ENCODE results near the gene TMPRSS11B.
"Not testable (repeated sequence)": the region's sequence is repeated elsewhere in the genome, so short reads cannot be mapped to it uniquely, and the experiment has no call there.

The TMPRSS11B gene, protein sequence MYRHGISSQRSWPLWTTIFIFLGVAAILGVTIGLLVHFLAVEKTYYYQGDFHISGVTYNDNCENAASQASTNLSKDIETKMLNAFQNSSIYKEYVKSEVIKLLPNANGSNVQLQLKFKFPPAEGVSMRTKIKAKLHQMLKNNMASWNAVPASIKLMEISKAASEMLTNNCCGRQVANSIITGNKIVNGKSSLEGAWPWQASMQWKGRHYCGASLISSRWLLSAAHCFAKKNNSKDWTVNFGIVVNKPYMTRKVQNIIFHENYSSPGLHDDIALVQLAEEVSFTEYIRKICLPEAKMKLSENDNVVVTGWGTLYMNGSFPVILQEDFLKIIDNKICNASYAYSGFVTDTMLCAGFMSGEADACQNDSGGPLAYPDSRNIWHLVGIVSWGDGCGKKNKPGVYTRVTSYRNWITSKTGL

DNA sequence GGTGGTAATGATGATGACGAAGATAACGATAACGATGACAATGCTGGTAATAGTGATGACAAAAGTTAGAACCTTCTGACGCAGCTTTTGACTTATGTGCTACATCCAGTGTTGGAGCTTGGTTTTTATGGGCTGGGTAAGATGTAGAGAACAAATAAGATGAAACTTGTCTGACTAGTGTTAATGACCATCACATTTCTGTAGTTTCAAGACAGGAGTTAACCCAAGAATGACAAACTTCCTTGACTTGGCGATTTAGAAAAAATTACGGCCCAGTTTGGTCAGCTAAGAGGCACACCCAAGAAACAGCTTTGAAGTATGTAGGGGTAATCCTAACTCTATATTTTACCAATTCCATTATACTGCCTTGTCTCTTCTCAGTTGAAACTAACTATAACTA, at the start of gene TMPRSS11B:
TMPRSS11B (minus strand) TSS at position 101 of the 400 bp plus-strand sequence. CDS start 136 bp downstream, outside the sequence.
- no peak within 1 kb of the TSS for H3K4me3 ChIP-seq (ENCODE audit: low read depth, low read length)

DNA sequence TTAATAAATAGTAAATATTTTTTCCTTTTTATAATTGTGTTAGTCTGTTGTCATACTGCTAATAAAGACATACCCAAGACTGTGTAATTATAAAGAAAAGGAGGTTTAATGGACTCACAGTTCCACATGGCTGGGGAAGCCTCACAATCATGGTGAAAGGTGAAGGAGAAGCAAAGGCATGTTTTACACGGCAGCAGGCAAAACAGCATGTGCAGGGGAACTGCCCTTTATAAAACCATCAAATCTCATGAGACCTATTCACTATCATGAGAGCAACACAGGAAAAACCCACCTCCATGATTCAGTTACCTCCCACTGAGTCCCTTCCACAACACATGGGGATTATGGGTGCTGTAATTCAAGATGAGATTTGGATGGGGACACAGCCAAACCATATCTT, 45.8 kb upstream of the TMPRSS11B start:
- no peak overlapping the region for H3K4me3 ChIP-seq (ENCODE audit: low read depth, low read length)

DNA sequence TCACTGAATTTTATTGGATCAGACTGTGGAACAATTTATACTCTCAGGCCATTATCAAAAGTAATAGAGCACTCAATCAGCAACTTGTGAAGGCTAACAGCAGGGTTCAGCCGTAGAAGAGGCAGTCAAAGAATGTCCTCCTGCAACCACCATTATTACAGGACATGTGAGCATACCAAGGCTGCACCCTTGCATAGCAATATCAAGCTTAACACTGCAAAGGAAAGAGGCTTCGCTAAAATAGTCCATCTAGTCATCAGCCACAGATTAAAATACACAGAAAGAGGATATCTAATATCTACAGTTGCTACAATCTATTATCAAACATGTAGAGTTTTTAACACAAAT, 42.9 kb upstream of the TMPRSS11B start:
- no peak overlapping the region for H3K4me3 ChIP-seq (ENCODE audit: low read depth, low read length)

DNA sequence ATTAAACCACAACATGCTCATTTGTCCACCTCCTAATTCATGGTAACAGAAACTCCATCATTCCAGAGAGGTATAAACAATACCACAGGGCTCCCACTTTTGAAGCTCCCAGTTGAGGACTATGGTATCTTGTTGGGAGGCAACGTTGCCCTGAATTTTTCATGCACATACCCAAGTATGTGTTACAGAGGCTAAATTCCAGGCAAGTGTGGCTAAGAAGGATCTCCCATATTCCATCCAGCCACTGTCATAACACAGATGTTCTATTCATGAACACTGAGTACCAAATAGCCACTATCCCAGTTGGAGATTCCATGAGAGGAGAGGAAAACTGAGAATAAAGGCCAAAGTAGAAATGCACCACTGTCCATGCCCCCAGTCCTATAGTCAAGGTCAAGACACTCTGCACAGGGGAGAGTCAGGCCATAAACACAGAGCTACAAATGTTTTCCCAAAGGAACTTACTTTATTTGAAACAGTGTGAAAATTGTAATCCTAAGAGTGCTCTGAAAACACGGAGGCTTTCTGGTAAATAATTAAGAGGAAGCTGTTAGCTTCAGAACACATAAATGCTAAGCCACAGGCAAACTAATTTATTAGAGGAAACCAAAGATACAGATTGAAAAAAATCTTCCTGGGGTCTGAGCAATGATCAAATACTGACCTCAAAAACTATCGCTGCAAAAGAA, 42.4 kb upstream of the TMPRSS11B start:
- H3K4me3 ChIP-seq (ENCODE audit: low read depth, low read length), result no peak overlapping the region

DNA sequence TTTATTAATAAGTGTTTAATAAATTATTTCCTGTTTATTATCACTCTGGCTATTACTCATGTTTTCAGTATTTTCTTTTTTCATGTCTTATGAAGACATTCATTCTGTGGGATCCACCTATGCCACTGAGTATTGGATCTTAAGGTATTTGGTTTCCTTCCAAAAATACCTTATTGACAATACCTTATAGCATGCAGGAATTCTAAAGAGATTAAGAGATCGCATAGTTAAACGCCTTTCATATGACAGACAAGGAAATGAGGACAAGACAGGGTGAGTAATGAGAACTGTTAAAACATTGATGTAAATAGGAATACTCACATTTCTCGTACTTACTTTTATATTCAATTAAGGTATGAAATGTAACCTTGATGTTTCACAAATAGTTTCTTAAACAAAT, 38.2 kb upstream of the TMPRSS11B start:
- H3K4me3 ChIP-seq (ENCODE audit: low read depth, low read length), result no peak overlapping the region

DNA sequence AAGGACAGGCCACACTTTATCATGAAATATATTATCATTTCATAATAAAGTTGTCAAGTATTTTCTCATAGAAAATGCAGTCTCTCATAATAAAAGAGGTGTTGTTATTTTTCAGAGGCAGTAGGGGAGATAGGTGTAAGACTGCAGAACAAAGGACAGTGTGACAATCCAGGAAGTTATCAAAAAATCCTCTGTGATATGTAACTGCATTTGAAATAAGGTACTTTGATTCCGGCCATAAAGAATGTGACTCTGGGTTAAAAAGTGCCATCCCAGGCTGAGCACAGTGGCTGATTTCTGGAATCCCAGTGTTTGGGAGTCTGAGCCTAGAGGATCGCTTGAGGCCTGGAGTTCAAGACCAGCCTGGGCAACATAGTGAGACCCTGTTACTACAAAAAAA, 37.6 kb upstream of the TMPRSS11B start:
- H3K4me3 ChIP-seq (ENCODE audit: low read depth, low read length), result no peak overlapping the region

DNA sequence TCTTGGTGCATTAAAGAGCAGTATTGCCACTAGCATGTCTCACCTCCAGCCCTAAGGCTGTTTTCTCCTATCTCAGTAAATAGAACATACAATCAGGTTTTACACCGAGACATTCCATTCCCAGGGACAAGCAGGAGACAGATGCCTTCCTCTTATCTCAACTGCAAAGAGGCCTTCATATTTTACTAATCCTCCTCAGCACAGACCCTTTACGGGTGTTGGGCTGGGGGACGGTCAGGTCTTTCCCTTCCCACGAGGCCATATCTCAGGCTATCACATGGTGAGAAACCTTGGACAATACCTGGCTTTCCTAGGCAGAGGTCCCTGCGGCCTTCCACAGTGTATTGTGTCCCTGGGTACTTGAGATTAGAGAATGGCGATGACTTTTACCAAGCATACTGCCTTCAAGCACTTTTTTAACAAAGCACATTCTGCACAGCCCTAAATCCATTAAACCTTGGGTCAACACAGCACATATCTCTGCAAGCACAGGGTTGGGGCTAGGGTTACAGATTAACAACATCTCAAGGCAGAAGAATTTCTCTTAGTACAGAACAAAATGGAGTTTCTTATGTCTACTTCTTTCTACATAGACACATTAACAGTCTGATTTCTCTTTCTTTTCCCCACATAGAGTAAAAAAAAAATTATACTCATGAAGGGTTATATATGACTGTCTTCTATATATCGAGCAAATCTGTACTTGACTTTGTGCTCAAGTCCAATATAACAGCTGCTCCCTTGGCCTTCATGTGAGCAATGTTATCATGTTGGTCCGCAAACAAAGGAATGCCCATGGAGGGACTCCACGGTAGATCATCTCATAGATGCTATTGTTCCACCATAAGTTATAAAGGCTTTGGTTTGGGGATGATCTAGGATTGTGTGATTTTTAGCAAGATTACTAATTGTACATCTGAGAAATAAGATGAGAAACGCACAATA, 36.6 kb upstream of the TMPRSS11B start:
- H3K4me3 ChIP-seq (ENCODE audit: low read depth, low read length), result not testable (repeated sequence)

DNA sequence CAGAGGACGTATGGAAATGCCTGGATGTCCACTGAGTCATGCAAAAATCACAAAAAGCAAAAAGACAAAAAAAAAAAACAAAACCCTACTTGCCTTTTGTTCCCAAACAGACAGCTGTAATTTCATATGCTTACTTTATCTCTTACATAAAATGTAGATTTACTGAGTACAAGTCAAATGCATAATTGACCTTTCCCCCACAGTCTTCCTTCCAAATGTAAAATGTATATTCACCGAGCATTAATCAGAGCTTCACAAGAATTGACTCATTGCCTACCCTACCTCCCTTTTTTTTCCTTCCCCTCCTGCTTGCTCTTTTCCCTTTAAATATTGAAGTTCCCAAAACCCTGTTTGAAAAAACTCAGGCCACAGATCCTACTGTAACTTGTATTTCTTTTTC, 32.5 kb upstream of the TMPRSS11B start:
- H3K4me3 ChIP-seq (ENCODE audit: low read depth, low read length), result no peak overlapping the region

DNA sequence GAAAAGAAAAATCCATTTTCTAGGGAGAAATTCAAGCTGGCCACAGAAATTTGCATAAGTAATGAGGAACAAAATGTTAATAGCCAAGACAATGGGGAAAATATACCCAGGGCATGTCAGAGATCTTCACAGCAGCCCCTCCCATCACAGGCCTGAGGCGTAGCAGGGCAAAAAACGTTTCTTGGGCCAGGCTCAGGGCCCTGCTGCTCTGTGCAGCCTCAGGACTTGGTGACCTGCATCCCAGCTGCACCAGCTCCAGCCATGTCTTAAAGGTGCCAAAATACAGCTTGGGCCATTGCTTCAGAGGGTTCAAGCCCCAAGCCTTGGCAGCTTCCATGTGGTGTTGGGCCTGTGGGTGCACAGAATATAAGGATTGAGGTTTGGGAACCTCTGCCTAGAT, 32.1 kb upstream of the TMPRSS11B start:
- no peak overlapping the region for H3K4me3 ChIP-seq (ENCODE audit: low read depth, low read length)

DNA sequence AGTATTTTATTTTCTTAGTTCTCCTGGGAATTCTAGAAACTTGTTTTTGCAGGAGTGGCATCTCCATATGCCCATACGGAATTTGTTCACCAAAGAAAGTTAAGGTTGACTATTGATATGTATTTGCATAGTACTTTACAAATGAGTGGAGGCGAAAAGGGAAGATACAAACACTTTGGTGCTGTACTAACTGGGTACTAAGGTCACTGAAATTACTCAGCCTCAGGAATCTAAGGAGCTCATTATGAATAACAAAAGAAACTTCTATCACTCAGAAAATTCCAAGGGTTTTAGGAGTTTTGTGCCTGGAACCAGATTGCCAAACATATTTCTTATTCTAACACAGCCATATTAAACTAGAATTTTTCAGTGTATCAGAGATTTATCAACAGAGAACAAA, 27.4 kb upstream of the TMPRSS11B start:
- H3K4me3 ChIP-seq (ENCODE audit: low read depth, low read length), result no peak overlapping the region

DNA sequence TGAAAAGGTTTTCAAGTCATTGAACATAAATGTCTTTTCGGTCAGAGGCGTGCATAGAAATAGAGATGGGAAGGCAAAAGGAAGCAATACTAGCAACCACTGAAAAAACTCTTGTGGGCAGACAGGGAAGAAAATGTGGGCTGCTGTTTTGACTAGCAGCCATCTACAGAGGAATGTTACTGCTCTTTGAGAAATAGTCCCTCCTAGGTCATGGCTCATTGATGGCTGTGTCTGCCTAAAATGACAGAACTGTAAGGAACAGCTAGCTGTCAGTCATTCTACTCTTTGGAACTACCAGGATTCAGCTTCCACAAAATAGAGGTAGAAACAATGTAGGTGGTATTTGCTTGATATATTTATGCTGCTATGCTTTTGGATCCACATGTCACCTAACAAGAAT, 26.9 kb upstream of the TMPRSS11B start:
- no peak overlapping the region for H3K4me3 ChIP-seq (ENCODE audit: low read depth, low read length)

DNA sequence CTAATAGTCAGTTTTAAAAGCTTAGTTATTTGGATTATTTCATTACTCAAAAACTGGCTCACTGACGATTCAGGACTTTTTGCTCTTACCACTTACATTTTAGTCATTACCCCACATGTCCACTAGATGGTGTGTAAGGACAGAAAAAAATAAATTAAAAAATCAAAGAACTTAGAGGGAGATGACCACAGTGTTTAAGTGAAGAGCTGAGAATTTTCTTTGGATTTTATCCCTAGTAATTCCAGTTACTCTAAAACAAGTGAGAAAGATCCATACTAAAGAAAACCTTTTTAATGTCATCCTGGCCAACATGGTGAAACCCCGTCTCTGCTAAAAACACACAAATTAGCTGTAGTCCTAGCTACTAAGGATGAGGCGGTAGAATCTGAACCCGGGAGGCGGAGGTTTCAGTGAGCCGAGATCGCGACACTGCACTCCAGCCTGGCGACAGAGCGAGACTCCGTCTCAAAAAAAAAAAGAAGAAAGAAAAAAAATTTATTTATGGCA, 26.4 kb upstream of the TMPRSS11B start:
- no peak overlapping the region for H3K4me3 ChIP-seq (ENCODE audit: low read depth, low read length)

DNA sequence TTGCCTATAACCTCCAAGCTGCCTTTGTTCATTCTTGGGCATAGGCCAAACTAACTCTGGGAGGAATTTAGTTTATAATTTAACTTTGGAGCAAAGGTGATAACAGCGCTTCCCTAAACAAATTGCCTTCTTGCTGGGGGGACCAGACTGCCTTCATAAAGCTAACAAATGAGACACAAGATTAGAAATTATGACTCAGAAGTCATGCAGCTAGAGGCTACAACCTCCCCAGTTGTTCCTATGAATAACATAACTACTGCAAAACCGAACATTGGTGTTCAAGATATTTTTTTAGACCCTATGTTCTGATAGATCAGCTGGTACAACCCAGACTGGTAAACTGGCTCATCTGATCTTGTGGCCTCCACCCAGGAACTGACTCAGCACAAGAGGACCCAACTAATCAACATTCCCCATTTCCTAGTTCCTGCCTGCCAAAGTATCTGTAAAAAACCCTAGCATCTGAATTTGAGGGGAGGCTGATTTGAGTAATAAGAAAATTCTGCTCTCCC, 22.0 kb upstream of the TMPRSS11B start:
- H3K4me3 ChIP-seq (ENCODE audit: low read depth, low read length), result no peak overlapping the region

DNA sequence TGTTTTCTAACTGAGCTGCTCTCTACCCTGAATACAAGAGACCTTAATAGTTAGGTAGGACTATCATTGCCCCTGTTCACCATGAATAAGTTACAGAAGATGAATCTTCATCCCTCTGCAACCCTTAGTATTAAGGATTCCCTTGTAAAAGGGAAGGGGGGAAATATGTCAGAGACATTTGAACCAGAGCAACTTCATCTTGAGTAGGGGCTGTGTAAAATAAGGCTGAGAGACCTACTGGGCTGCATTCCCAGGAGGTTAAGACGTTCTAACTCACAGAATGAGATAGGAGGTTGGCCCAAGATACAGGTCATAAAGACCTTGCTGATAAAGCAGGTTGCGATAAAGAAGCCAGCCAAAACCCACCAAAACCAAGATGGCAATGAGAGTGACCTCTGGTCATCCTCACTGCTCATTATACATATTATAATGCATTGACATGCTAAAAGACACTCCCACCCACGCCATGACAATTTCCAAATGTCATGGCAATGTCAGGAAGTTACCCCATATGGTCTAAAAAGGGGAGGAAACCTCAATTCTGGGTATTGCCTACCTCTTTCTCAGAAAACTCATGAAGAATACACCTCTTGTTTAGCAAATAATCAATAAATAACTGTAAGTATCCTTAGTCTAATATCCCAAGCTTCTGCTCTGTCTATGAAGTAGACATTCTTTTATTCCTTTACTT, 19.5 kb upstream of the TMPRSS11B start:
- no peak overlapping the region for H3K4me3 ChIP-seq (ENCODE audit: low read depth, low read length)

DNA sequence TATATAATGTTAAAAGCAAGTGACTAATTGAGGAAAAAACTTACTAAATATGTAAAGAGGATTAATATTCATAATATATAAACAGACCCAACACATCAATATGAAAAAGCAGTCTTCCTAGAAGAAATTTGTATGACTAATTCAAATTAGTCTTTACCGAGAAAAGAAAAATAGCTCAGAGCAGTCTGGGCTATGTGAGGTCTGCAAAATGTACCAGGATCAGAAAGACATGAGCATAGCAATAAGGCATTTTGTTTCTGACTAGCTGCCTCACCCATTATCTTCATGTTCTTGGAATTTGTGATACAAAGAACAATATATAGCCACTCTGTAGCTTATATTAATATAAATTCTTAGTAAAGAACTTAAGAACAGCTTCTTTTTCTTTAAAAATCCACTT, 13.7 kb upstream of the TMPRSS11B start:
- H3K4me3 ChIP-seq (ENCODE audit: low read depth, low read length), result no peak overlapping the region

DNA sequence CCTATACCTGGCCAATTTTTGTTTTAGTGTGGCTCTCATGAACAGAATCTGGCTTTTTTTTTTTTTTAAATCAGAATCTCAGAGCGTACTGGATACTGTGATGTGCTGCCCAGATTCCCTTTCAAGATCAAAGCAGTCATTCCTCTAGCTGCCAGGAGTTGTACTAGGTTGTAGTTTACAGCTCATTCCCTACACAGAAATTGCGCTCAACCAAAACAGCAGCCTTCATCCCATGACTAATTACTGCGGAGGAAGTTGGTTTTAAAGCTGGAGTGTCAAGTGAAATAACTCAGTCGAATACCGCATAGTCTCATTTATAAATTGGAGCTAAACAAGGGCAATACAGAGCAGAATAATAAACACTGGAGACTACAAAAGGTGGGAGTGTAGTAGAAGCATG, 12.2 kb upstream of the TMPRSS11B start:
- H3K4me3 ChIP-seq (ENCODE audit: low read depth, low read length), result no peak overlapping the region

DNA sequence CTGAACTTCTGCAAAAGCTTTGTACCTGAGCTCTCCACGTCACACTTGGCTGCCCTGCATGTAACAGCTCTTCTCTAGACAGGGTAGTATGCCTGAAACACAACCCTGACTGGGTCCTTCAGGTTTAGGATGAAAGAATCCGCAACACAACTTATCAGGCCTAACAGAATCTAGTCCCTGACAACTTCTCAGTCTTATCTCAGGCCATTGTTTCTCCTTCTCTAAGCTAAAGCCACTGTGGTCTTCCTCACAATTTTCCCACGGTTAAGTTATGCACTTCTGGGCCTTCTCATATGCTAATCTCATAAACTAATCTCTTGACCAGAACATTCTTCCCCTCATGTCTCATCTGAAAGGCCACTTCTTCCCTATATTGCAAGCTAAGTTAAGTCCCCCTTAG, 10.8 kb upstream of the TMPRSS11B start:
- H3K4me3 ChIP-seq (ENCODE audit: low read depth, low read length), result no peak overlapping the region

DNA sequence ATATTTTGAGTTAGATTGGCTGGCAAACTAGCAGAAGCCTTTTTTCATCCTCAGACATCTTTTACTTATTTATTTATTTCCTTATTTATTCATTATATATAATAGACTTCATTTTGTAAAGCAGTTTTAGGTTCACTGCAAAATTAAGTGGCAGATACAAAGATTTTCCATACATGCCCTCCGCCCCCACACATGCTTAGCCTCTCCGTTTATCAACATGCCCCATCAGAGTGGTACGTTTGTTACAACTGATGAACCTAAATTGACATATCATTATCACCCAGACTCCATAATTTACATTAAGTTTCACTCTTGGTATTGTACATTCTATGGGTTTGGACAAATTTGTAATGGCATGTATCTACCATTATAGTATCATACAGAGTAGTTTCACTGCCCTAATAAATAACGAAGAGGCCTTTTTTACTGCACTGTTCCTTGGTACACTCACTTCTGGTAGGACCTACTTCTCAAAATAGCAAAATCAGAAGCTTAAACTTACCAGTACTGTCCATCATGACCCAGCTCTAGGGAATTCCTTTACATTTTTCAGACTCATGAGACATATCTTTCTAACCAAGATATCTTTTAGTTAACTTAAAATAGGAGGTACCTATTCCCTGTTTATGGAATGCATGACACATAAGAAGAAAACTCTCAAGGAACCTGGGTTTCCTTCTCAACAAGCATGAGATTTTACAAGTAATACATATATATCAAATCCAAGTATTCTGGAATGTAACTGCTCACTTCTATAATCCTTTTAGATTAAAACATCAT, 4.8 kb upstream of the TMPRSS11B start:
- H3K4me3 ChIP-seq (ENCODE audit: low read depth, low read length), result no peak overlapping the region

DNA sequence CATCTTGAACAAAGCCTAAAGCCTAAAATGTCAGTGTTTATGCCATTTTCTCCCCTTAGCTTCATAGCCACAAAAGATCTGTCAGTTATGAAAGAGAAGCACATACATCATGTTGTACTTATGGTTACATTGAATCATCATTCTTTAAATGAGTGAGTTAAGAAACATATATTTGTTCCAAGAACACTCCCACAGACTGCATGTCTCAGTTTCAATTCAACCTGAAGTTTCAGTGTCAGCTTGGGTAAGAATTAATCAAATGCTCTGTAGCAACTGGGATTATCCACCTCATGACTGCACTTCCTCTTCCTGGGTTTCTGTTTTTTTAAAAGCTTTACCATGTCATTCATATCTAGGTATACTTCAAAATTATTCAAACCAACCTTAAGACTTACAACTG, 3.9 kb upstream of the TMPRSS11B start:
- H3K4me3 ChIP-seq (ENCODE audit: low read depth, low read length), result no peak overlapping the region

DNA sequence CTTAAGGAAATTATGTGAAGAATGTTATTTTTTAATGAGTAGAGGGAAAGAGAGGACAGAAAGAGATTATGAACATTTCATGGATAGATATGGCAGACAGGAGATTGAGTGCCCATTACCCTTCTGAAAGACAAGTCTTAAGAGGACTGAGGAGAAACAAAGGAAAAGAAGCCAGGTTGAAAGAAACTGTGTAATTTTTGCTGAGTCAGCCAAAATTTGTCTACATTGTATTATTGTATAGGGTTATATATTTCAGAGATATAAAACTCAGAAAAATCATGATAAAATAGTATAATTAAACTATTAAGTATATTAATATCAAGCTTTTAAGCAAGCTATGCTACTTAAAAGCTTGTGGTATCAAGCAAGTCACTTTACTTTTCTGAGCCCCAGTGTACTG, 4.9 kb downstream of the TMPRSS11B start:
- no peak overlapping the region for H3K4me3 ChIP-seq (ENCODE audit: low read depth, low read length)

Measured in iPS-11a (cell line).